Subcutaneous adipose tissue (tissue), 4 donors: ENCODE measurements around the gene WBP1. TPM values are rescaled to one million over a fixed set of nuclear protein-coding genes. Genes with fewer than 3 reads are reported as not detected.

Experiments
- total RNA-seq, 4 donors: library from RNA; depleted of rRNA; stranded (reverse); fragments of >200 nt; gene quantifications; one replicate each; pipeline ENCODE4 v1.1.0, GENCODE V29; 2016
- TF ChIP-seq, protein P1 (sequence below): fragments of 450-650 bp; IDR thresholded peaks from one replicate; pipeline ENCODE4 v1.5.1; 2016; ENCODE audit warnings: low read depth, mild to moderate bottlenecking, control low read depth, antibody characterized with exemption, moderate library complexity

The WBP1 gene
- total RNA-seq, 4 donors from 2014 or later, result 18.9 to 55.3 (median 47.8) TPM

DNA sequence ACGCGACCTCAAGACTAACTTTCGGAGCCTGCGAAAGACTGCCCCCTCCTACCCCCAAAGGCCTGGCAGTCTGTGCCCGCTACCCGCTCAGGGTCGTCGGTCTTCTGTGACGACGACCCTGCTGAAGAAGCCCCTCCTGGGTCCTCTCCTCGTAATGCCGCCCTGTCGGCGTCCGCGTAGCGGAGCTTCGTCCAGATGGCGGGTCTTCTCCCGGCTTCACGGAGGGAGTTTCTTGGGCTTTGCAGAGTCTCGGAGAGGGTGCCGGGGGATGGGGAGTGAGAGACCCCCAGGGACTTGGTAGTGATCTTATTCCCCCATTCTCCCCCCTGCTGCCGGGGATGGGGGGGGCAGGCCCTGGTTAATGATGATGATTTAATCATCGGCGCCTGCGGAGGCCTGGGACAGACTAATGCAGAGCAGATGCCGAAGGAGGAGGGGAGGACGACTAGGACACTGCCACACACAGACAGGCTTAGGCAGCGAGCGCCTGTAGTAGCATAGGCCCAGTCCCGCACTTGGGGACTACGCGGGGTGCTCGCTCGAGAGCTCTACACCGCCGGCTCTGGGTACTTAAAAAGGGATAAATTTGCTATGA, 49.8 kb downstream of the WBP1 start:
- TF ChIP-seq, protein P1, sequence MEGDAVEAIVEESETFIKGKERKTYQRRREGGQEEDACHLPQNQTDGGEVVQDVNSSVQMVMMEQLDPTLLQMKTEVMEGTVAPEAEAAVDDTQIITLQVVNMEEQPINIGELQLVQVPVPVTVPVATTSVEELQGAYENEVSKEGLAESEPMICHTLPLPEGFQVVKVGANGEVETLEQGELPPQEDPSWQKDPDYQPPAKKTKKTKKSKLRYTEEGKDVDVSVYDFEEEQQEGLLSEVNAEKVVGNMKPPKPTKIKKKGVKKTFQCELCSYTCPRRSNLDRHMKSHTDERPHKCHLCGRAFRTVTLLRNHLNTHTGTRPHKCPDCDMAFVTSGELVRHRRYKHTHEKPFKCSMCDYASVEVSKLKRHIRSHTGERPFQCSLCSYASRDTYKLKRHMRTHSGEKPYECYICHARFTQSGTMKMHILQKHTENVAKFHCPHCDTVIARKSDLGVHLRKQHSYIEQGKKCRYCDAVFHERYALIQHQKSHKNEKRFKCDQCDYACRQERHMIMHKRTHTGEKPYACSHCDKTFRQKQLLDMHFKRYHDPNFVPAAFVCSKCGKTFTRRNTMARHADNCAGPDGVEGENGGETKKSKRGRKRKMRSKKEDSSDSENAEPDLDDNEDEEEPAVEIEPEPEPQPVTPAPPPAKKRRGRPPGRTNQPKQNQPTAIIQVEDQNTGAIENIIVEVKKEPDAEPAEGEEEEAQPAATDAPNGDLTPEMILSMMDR, result no peak

DNA sequence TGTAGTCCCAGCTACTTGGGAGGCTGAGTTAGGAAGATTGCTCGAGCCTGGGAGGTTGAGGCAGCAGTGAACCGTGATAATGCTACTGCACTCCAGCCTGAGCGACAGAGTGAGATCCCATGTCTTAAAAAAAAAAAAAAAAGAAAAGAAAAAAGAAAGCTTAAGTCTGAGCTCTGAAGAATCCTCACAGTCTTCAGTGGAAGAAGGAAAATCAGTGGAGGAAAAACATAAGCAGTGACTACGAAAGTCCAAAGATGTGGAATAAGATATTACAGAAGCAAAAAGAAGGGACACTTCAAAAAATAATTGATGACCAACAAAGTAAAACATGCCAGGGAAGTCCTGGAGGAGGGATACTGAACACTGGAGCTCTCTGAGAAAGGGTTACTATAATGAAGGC, 52.0 kb downstream of the WBP1 start:
- TF ChIP-seq, protein P1, result no peak

Other genes with a start within 250 kb of the WBP1 start
- gene SLC4A5, start 115.0 kb upstream of the WBP1 start, total RNA-seq, result 1 to 10 TPM; 2.2 to 8.7 (median 5.1) TPM
- 100 to 1,000 TPM in 2 of 4 donors, 10 to 100 TPM in 2; 78.7 to 131 (median 100) TPM for gene DCTN1, start 78.1 kb upstream of the WBP1 start, total RNA-seq
- gene C2orf81, start 36.8 kb upstream of the WBP1 start, total RNA-seq, result 1 to 10 TPM in 1 of 4 donors, under 1 TPM in 1, not detected in 2; 0.88 to 1.4 TPM
- gene WDR54, start 36.7 kb upstream of the WBP1 start, total RNA-seq, result 1 to 10 TPM; 2.1 to 8.1 (median 5.8) TPM
- 10 to 100 TPM in 1 of 4 donors, 1 to 10 TPM in 3; 1.8 to 11.2 (median 8.2) TPM for gene RTKN, start 16.5 kb upstream of the WBP1 start, total RNA-seq
- gene INO80B, start 3.4 kb upstream of the WBP1 start, total RNA-seq, result 10 to 100 TPM in 2 of 4 donors, 1 to 10 TPM in 1, under 1 TPM in 1; 0.65 to 29.4 (median 12.4) TPM
- gene MOGS, start 6.9 kb downstream of the WBP1 start, total RNA-seq, result 10 to 100 TPM; 16.5 to 41.3 (median 29.0) TPM
- gene MRPL53, start 14.2 kb downstream of the WBP1 start, total RNA-seq, result 10 to 100 TPM; 31.3 to 41.8 (median 33.5) TPM
- gene CCDC142, start 24.6 kb downstream of the WBP1 start, total RNA-seq, result 10 to 100 TPM; 10.4 to 30.0 (median 16.8) TPM
- gene TTC31, start 24.6 kb downstream of the WBP1 start, total RNA-seq, result 10 to 100 TPM; 13.0 to 34.9 (median 25.5) TPM
- gene LBX2, start 41.2 kb downstream of the WBP1 start, total RNA-seq, result 1 to 10 TPM in 3 of 4 donors, not detected in 1; 2.9 to 4.4 (median 4.1) TPM
- gene PCGF1, start 49.3 kb downstream of the WBP1 start, total RNA-seq, result 10 to 100 TPM in 2 of 4 donors, 1 to 10 TPM in 2; 6.4 to 17.8 (median 10.8) TPM
- not detected for gene TLX2, start 56.0 kb downstream of the WBP1 start, total RNA-seq
- not detected for gene DQX1, start 67.8 kb downstream of the WBP1 start, total RNA-seq
- 100 to 1,000 TPM in 3 of 4 donors, 10 to 100 TPM in 1; 96.9 to 109 (median 102) TPM for gene AUP1, start 71.3 kb downstream of the WBP1 start, total RNA-seq
- 10 to 100 TPM; 15.2 to 43.8 (median 42.9) TPM for gene HTRA2, start 71.5 kb downstream of the WBP1 start, total RNA-seq
- 10 to 100 TPM in 2 of 4 donors, 1 to 10 TPM in 2; 5.2 to 22.4 (median 9.2) TPM for gene LOXL3, start 95.5 kb downstream of the WBP1 start, total RNA-seq
- 10 to 100 TPM; 11.1 to 50.2 (median 42.7) TPM for gene DOK1, start 96.3 kb downstream of the WBP1 start, total RNA-seq
- 1 to 10 TPM in 3 of 4 donors, under 1 TPM in 1; 0.33 to 3.9 (median 2.0) TPM for gene M1AP, start 189.9 kb downstream of the WBP1 start, total RNA-seq
- gene SEMA4F, start 195.8 kb downstream of the WBP1 start, total RNA-seq, result 1 to 10 TPM; 3.4 to 8.5 (median 3.6) TPM